Measurements from ENCODE around the gene SIGLECL1. TPM values are rescaled to one million over a fixed set of nuclear protein-coding genes. Genes with fewer than 3 reads are reported as not detected.

Gene SIGLECL1
- total RNA-seq, 1 experiment from 2014 or later, result not detected

- H2BK12ac ChIP-seq (ENCODE audit: insufficient read length, low read depth, low read length), result no peak overlapping the region
- no peak for DNase-seq
- H2BK120ac ChIP-seq (ENCODE audit: low read depth, low read length, poor library complexity, severe bottlenecking), result no peak overlapping the region
- H3K4me2 ChIP-seq (ENCODE audit: insufficient read depth, insufficient read length, low read length), result no peak overlapping the region
- H3K23me2 ChIP-seq (ENCODE audit: insufficient read length, low read depth, low read length, poor library complexity, severe bottlenecking), result no peaks in the 10 kb centered on the region
- H3K4me1 ChIP-seq (ENCODE audit: insufficient read depth, low read length), result no peaks in the 10 kb centered on the region
- no peak for TF ChIP-seq CTCF (conservative IDR thresholded peaks at IDR 0.05)
- no peak overlapping the region for H3K56ac ChIP-seq (ENCODE audit: insufficient read length, low read depth, low read length)
- H3T11ph ChIP-seq (ENCODE audit: low read length), result no peak overlapping the region
- H3K27ac Mint-ChIP-seq, result no peak overlapping the region
- peaks cover 1% of the 10 kb centered on the region for H3K27me3 Mint-ChIP-seq (ENCODE audit: low read depth)
- H3K18ac ChIP-seq (ENCODE audit: insufficient read length, low read depth, low read length), result no peak overlapping the region
- no peak overlapping the region for H4K8ac ChIP-seq (replicated peaks; ENCODE audit: insufficient read length, low read depth, low read length)
- H2BK20ac ChIP-seq (ENCODE audit: low read depth, low read length, poor library complexity, severe bottlenecking), result no peak overlapping the region
- H2AFZ ChIP-seq (ENCODE audit: low read length), result no peak overlapping the region
- H2AK5ac ChIP-seq (ENCODE audit: insufficient read length, low read length), result no peak overlapping the region
- no CpG with 5 or more reads among the region's 6 CpGs for WGBS (ENCODE audit: extremely low coverage, insufficient read length, low lambda C conversion rate)
- no peak overlapping the region for H3K14ac ChIP-seq (ENCODE audit: insufficient read depth, low read length)
- no peaks in the 10 kb centered on the region for H3K36me3 Mint-ChIP-seq (ENCODE audit: insufficient read depth in 1 of 3, low read depth in 3 of 3)
- no peak overlapping the region for H4K5ac ChIP-seq (ENCODE audit: insufficient read length, low read depth, low read length)
- H4K91ac ChIP-seq (ENCODE audit: insufficient read length, low read depth, low read length), result no peak overlapping the region
- no peak overlapping the region for H3K9ac ChIP-seq (ENCODE audit: extremely low read depth, insufficient read length, low read length)
- H3K9me3 Mint-ChIP-seq, result no peaks in the 10 kb centered on the region; a peak in 1 of 5 replicates
- H3K23ac ChIP-seq (ENCODE audit: insufficient read length, low read depth, low read length), result no peak overlapping the region
- no peak overlapping the region for H2BK15ac ChIP-seq (ENCODE audit: low read depth, low read length)
- H3K79me1 ChIP-seq (ENCODE audit: insufficient read depth, low read depth, low read length, poor library complexity, severe bottlenecking), result no peaks in the 10 kb centered on the region
- peaks cover 0 to 12% of the 10 kb centered on the region in 2 experiments; a peak in 2 of 4 replicates for H3K4me1 Mint-ChIP-seq
- no peaks in the 10 kb centered on the region for H3K9me3 ChIP-seq (ENCODE audit: control insufficient read depth, low read depth, low read length)
- no peaks in the 10 kb centered on the region for H3K79me2 ChIP-seq (ENCODE audit: insufficient read depth, low read length)
- peaks cover 3% of the 10 kb centered on the region for H3K27me3 ChIP-seq (ENCODE audit: insufficient read depth, low read length)
- H3K4me3 Mint-ChIP-seq, result no peak overlapping the region
- H2BK5ac ChIP-seq (ENCODE audit: insufficient read length, low read length), result no peak overlapping the region
- no peaks in the 10 kb centered on the region for H4K20me1 ChIP-seq (ENCODE audit: control insufficient read depth, insufficient read depth, insufficient read length)
- H3K27ac ChIP-seq (ENCODE audit: insufficient read length, low read depth, low read length), result no peak overlapping the region
- H3K4ac ChIP-seq (ENCODE audit: low read depth, low read length), result no peak overlapping the region
These were observed 21.4 kb downstream of the SIGLECL1 start for GRCh38 chr19:51272183-51272810.

Measured in H9 (cell line).